Measurements from ENCODE around the gene SLC10A3. TPM values are rescaled to one million over a fixed set of nuclear protein-coding genes. Genes with fewer than 3 reads are reported as not detected.
A peak's percentile ranks its signal among the peaks of the same experiment; 100 is the strongest.

SLC10A3 gene
- total and polyA plus RNA-seq, 2 donors from 2014 or later, result 19.0 to 27.3 TPM

DNA sequence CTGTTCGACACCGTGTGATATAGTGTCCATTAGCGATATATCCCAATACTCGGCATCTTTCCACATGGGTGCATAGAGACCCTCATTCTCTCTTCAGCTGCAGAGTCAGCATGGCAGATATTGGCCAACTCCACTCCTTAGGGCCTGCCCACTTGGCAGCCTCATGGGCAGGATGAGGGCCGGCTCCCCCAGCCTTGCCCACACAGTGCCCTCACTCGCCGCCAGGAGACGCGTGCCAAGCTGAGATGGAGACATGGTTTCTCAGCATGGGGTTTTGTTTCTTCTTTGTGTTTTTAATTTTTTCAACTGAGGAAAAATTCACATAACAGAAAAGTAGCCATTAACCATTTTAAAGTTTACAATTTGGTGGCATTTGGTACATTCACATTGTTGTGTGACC lies 37.6 kb downstream of the SLC10A3 start:
- Histone ChIP-seq H3K9ac (ENCODE audit: low read length in 3 of 3) (no peak overlapping the region), H3K4me1 (ENCODE audit: control insufficient read depth in 2 of 3, insufficient read depth in 2 of 3, low read depth in 1 of 3, low read length in 3 of 3) (no peaks in the 10 kb centered on the region), H3K4me3 (ENCODE audit: low read length in 3 of 3) (no peak overlapping the region), H3K27me3 (ENCODE audit: control insufficient read depth, insufficient read depth, low read length) (no peaks in the 10 kb centered on the region), H3K27ac (ENCODE audit: low read depth in 2 of 2, low read length in 2 of 2) (no peak overlapping the region), H3K9me3 (ENCODE audit: control insufficient read depth in 2 of 3, insufficient read depth in 1 of 3, low read length in 3 of 3) (no peaks in the 10 kb centered on the region), H3K36me3 (ENCODE audit: control insufficient read depth in 2 of 3, insufficient read depth in 3 of 3, low read length in 3 of 3) (peaks cover 0 to 7% (median 5%) of the 10 kb centered on the region in 3 donors)
- DNase-seq, result no peak
- no peak for FAIRE-seq
- TF ChIP-seq, protein P1, sequence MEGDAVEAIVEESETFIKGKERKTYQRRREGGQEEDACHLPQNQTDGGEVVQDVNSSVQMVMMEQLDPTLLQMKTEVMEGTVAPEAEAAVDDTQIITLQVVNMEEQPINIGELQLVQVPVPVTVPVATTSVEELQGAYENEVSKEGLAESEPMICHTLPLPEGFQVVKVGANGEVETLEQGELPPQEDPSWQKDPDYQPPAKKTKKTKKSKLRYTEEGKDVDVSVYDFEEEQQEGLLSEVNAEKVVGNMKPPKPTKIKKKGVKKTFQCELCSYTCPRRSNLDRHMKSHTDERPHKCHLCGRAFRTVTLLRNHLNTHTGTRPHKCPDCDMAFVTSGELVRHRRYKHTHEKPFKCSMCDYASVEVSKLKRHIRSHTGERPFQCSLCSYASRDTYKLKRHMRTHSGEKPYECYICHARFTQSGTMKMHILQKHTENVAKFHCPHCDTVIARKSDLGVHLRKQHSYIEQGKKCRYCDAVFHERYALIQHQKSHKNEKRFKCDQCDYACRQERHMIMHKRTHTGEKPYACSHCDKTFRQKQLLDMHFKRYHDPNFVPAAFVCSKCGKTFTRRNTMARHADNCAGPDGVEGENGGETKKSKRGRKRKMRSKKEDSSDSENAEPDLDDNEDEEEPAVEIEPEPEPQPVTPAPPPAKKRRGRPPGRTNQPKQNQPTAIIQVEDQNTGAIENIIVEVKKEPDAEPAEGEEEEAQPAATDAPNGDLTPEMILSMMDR (IDR thresholded peaks at IDR 0.05; ENCODE audit: borderline replicate concordance, extremely low read depth, insufficient read depth), result no peak
- intact Hi-C loops (cut with DNase I), result no loop called here

DNA sequence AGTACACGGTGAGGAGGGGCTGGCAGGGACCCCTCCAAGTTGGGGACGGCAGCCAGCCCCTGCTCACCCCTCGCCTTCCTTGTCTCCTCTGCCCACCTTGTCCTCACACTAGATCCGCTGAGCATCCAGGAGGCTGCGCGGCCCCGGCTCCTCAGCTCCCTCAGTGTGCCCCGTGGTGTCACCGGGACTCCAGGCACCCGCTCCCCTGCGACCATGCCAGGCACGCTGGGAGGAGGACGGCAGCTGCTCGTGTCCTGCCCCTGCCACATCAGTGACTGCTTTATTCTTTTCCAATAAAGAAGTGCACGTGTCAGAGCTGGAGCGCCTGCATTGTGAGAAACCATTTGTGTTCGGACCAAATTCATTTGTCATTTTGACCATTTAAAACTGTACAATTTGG lies 40.1 kb downstream of the SLC10A3 start:
- TF ChIP-seq, protein P1 (IDR thresholded peaks at IDR 0.05; ENCODE audit: borderline replicate concordance, extremely low read depth, insufficient read depth), result no peak
- intact Hi-C loops (cut with DNase I), result no loop called here
- DNase-seq, result peak in 1 of 5 donors; percentile 48

DNA sequence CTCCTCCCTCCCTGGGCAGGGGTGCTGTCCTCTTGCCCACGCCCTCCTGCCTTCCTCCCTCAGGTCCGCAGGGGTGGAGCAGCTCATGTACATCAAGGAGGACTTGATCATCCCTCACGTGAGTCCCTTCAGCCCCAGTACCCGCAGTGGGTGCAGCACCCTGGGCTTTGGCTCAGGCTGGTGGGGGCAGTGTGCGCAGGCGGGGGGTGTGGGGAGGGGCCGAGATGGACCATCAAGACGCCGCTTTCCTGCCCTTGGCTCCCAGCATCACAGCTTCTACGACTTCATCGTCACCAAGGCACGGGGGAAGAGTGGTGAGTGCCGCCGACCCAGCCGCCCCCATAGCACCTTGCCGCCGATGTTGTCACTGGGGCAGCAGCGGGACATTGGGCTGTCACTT lies 40.8 kb downstream of the SLC10A3 start:
- Histone ChIP-seq H3K9me3 (ENCODE audit: control insufficient read depth in 2 of 3, insufficient read depth in 1 of 3, low read length in 3 of 3) (no peaks in the 10 kb centered on the region), H3K36me3 (ENCODE audit: control insufficient read depth in 2 of 3, insufficient read depth in 3 of 3, low read length in 3 of 3) (peaks cover 0 to 7% (median 5%) of the 10 kb centered on the region in 3 donors), H3K27ac (ENCODE audit: low read depth in 2 of 2, low read length in 2 of 2) (no peak overlapping the region), H3K9ac (ENCODE audit: low read length in 3 of 3) (no peak overlapping the region), H3K4me3 (ENCODE audit: low read length in 3 of 3) (no peak overlapping the region), H3K27me3 (ENCODE audit: control insufficient read depth, insufficient read depth, low read length) (no peaks in the 10 kb centered on the region), H3K4me1 (ENCODE audit: control insufficient read depth in 2 of 3, insufficient read depth in 2 of 3, low read depth in 1 of 3, low read length in 3 of 3) (peaks cover 0 to 7% (median 0%) of the 10 kb centered on the region in 3 donors)
- TF ChIP-seq, protein P1 (IDR thresholded peaks at IDR 0.05; ENCODE audit: borderline replicate concordance, extremely low read depth, insufficient read depth), result no peak
- intact Hi-C loops (cut with DNase I), result no loop called here
- DNase-seq, result peak in 1 of 5 donors; percentile 60
- FAIRE-seq, result no peak

More for the DNA sequence above, 40.1 kb downstream of the SLC10A3 start:
- no peaks in the 10 kb centered on the region for H3K27me3 ChIP-seq (ENCODE audit: control insufficient read depth, insufficient read depth, low read length)
- H3K4me3 ChIP-seq (ENCODE audit: low read length in 3 of 3), result no peak overlapping the region
- H3K9me3 ChIP-seq (ENCODE audit: control insufficient read depth in 2 of 3, insufficient read depth in 1 of 3, low read length in 3 of 3), result no peaks in the 10 kb centered on the region
- H3K4me1 ChIP-seq (ENCODE audit: control insufficient read depth in 2 of 3, insufficient read depth in 2 of 3, low read depth in 1 of 3, low read length in 3 of 3), result peaks cover 0 to 1% (median 0%) of the 10 kb centered on the region in 3 donors
- H3K9ac ChIP-seq (ENCODE audit: low read length in 3 of 3), result no peak overlapping the region
- H3K27ac ChIP-seq (ENCODE audit: low read depth in 2 of 2, low read length in 2 of 2), result no peak overlapping the region
- FAIRE-seq, result no peak
- H3K36me3 ChIP-seq (ENCODE audit: control insufficient read depth in 2 of 3, insufficient read depth in 3 of 3, low read length in 3 of 3), result peaks cover 0 to 7% (median 5%) of the 10 kb centered on the region in 3 donors

DNA sequence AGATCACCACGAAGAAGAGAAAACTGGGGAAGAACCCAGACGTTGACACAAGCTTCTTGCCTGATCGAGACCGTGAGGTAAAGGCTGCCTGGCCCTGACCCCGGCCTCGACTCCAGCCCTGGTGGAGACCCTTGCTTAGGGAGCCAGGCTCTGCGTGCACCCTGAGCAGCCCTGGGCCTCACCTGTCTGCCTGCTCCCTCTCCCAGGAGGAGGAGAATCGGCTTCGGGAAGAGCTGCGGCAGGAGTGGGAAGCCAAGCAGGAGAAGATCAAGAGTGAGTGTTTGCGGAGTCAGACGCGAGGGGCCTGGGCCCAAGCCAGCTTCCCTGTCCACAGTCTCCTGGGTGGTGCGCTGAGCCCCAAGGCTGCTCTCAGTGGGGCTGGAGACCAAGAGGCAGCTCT lies 41.9 kb downstream of the SLC10A3 start:
- intact Hi-C loops (cut with DNase I), result no loop called here
- DNase-seq (peak in 1 of 5 donors; percentile 52), FAIRE-seq (no peak)
- Histone ChIP-seq H3K9ac (ENCODE audit: low read length in 3 of 3) (no peak overlapping the region), H3K9me3 (ENCODE audit: control insufficient read depth in 2 of 3, insufficient read depth in 1 of 3, low read length in 3 of 3) (no peaks in the 10 kb centered on the region), H3K27me3 (ENCODE audit: control insufficient read depth, insufficient read depth, low read length) (no peaks in the 10 kb centered on the region), H3K4me1 (ENCODE audit: control insufficient read depth in 2 of 3, insufficient read depth in 2 of 3, low read depth in 1 of 3, low read length in 3 of 3) (peaks cover 0 to 8% (median 0%) of the 10 kb centered on the region in 3 donors), H3K36me3 (ENCODE audit: control insufficient read depth in 2 of 3, insufficient read depth in 3 of 3, low read length in 3 of 3) (peaks cover 0 to 7% (median 5%) of the 10 kb centered on the region in 3 donors), H3K27ac (ENCODE audit: low read depth in 2 of 2, low read length in 2 of 2) (no peak overlapping the region), H3K4me3 (ENCODE audit: low read length in 3 of 3) (no peak overlapping the region)
- TF ChIP-seq, protein P1 (IDR thresholded peaks at IDR 0.05; ENCODE audit: borderline replicate concordance, extremely low read depth, insufficient read depth), result no peak
